MCF 10A (cell line): ENCODE data around the gene BBS5. TPM values are rescaled to one million over a fixed set of nuclear protein-coding genes. Genes with fewer than 3 reads are reported as not detected.
"Not testable (repeated sequence)": the region's sequence is repeated elsewhere in the genome, so short reads cannot be mapped to it uniquely, and the experiment has no call there.

Experiments used
- BruUV-seq: library from RNA; stranded (reverse); fragments of 400-500 nt; replicated peaks from 2 replicates; lab custom pipeline; 2021; lab: Mats Ljungman, UMichigan
- CTCF ChIA-PET: fragments of 300-600 bp; sonication (Branson Sonifier 250); formaldehyde crosslinking; extraction: SDS; loops from one replicate; lab custom pipeline; 2021; ENCODE audit warnings: antibody characterized with exemption, inconsistent platforms; lab: Yijun Ruan, JAX
- POLR2A ChIA-PET: fragments of 300-600, 350-650 bp; sonication (Branson Sonifier 250); formaldehyde crosslinking; extraction: SDS; loops from one replicate; lab custom pipeline; 2020; ENCODE audit warnings: antibody characterized with exemption, inconsistent platforms; lab: Yijun Ruan, JAX
- DNase-seq: peaks from one replicate; pipeline ENCODE4 v3.0.0-alpha.2; 2018; ENCODE audit not compliant: unreplicated experiment
- H3K27ac Mint-ChIP-seq: one replicate; pipeline ENCODE4 v1.8.0; 2022; ENCODE audit warnings: mild to moderate bottlenecking, low read depth, mixed read lengths; ENCODE audit not compliant: unreplicated experiment
- H3K27me3 Mint-ChIP-seq: one replicate; pipeline ENCODE4 v1.8.0; 2022; ENCODE audit warnings: mixed read lengths; ENCODE audit not compliant: insufficient read depth, unreplicated experiment
- H3K36me3 Mint-ChIP-seq: one replicate; pipeline ENCODE4 v1.8.0; 2022; ENCODE audit warnings: mild to moderate bottlenecking, moderate library complexity, mixed read lengths; ENCODE audit not compliant: insufficient read depth, unreplicated experiment
- H3K4me1 Mint-ChIP-seq: one replicate; pipeline ENCODE4 v1.8.0; 2022; ENCODE audit warnings: mixed read lengths; ENCODE audit not compliant: insufficient read depth, unreplicated experiment
- H3K4me3 Mint-ChIP-seq: one replicate; pipeline ENCODE4 v1.8.0; 2022; ENCODE audit warnings: mild to moderate bottlenecking, moderate library complexity, mixed read lengths; ENCODE audit not compliant: unreplicated experiment
- H3K9me3 Mint-ChIP-seq: one replicate; pipeline ENCODE4 v1.8.0; 2022; ENCODE audit warnings: mixed read lengths; ENCODE audit not compliant: unreplicated experiment
- CTCF ChIP-seq: fragments of 200-600 bp; IDR thresholded peaks from one replicate; pipeline ENCODE4 v1.8.0; 2022; ENCODE audit warnings: antibody characterized with exemption, mild to moderate bottlenecking; ENCODE audit not compliant: unreplicated experiment
- intact Hi-C: fragments of 100-400 bp; cut with micrococcal nuclease; formaldehyde crosslinking; loops from 2 replicates; pipeline ENCODE4 v1.14.1; 2022
- total RNA-seq: library from RNA; stranded (reverse); gene quantifications from 2 replicates; pipeline ENCODE4 v1.2.3, GENCODE V29; 2022

The BBS5 gene
- total RNA-seq, 1 experiment from 2014 or later: 9.0 TPM

DNA sequence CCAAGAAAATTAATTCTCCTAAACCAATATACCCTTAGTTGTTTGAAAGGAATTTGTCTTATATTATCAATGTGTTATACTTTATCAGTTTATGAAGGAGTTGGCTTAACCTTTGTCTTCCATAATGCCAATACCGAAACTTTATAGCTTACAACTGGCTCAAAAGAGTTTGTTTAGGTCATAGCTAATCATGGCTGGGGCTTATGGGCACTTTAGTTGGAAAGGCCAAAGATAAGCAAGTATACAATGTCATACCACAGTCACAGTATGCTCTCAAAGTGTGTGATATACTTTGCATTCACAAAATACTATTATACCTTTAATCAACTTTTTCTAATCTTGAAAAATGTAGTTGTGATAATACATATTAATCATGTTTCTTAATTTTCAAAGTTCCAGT, 32.5 kb downstream of the BBS5 start:
- no peaks in the 10 kb centered on the region for H3K27me3 Mint-ChIP-seq
- H3K4me3 Mint-ChIP-seq: no peak overlapping the region
- H3K9me3 Mint-ChIP-seq: no peaks in the 10 kb centered on the region
- peaks cover 8% of the 10 kb centered on the region for H3K36me3 Mint-ChIP-seq
- BruUV-seq: no TSS peak
- ChIA-PET POLR2A (interaction anchor here (0.6 to 1.0 kb wide), 2 partner anchors 9 to 59 kb away, joined by 3 read pairs; no protein-coding TSS in a partner anchor), CTCF (interaction anchor here (0.8 kb wide), 1 partner anchor 31 kb away, joined by 9 read pairs; no protein-coding TSS in a partner anchor)
- intact Hi-C loops: no loop called here
- H3K4me1 Mint-ChIP-seq: peaks cover 19% of the 10 kb centered on the region
- DNase-seq: no peak
- TF ChIP-seq CTCF: no peak
- no peak overlapping the region for H3K27ac Mint-ChIP-seq

GRCh38 chr2:169512525-169512924, 33.2 kb downstream of the BBS5 start:
- Mint-ChIP-seq H3K27ac (no peak overlapping the region), H3K4me3 (no peak overlapping the region), H3K4me1 (peaks cover 14% of the 10 kb centered on the region), H3K36me3 (peaks cover 8% of the 10 kb centered on the region), H3K9me3 (no peaks in the 10 kb centered on the region), H3K27me3 (no peaks in the 10 kb centered on the region)
- intact Hi-C loops: no loop called here
- no TSS peak for BruUV-seq
- ChIA-PET CTCF (interaction anchor here (0.8 kb wide), 1 partner anchor 32 kb away, joined by 9 read pairs; no protein-coding TSS in a partner anchor), POLR2A (no interaction called here)
- TF ChIP-seq CTCF: no peak
- DNase-seq: no peak

- CTCF ChIA-PET: no interaction called here
- peaks cover 9% of the 10 kb centered on the region for H3K4me1 Mint-ChIP-seq
- BruUV-seq: no TSS peak
These were observed 33.8 kb downstream of the BBS5 start for GRCh38 chr2:169513094-169513493.

GRCh38 chr2:169513926-169514325, 34.6 kb downstream of the BBS5 start:
- Mint-ChIP-seq H3K36me3 (peaks cover 8% of the 10 kb centered on the region), H3K27me3 (no peaks in the 10 kb centered on the region), H3K4me1 (peaks cover 8% of the 10 kb centered on the region), H3K9me3 (no peaks in the 10 kb centered on the region), H3K4me3 (no peak overlapping the region), H3K27ac (no peak overlapping the region)
- no peak for DNase-seq
- CTCF ChIA-PET: interaction anchor here (0.6 to 0.7 kb wide), 2 partner anchors 542 to 766 kb away, joined by 3 to 4 read pairs; no protein-coding TSS in a partner anchor
- no TSS peak for BruUV-seq
- no peak for TF ChIP-seq CTCF
- POLR2A ChIA-PET: interaction anchor here (1.5 kb wide), 1 partner anchor 10 kb away, joined by 3 read pairs; no protein-coding TSS in a partner anchor
- intact Hi-C loops: no loop called here

More at GRCh38 chr2:169513094-169513493, 33.8 kb downstream of the BBS5 start:
- no peak overlapping the region for H3K27ac Mint-ChIP-seq
- H3K9me3 Mint-ChIP-seq: no peaks in the 10 kb centered on the region
- H3K27me3 Mint-ChIP-seq: no peaks in the 10 kb centered on the region
- H3K36me3 Mint-ChIP-seq: peaks cover 8% of the 10 kb centered on the region
- POLR2A ChIA-PET: interaction anchor here (1.5 kb wide), 1 partner anchor 10 kb away, joined by 3 read pairs; no protein-coding TSS in a partner anchor
- DNase-seq: no peak
- no peak for TF ChIP-seq CTCF
- intact Hi-C loops: no loop called here
- H3K4me3 Mint-ChIP-seq: no peak overlapping the region

GRCh38 chr2:169514758-169515157, 35.5 kb downstream of the BBS5 start:
- H3K36me3 Mint-ChIP-seq, H3K27ac Mint-ChIP-seq, H3K27me3 Mint-ChIP-seq, CTCF ChIA-PET, H3K4me1 Mint-ChIP-seq, H3K4me3 Mint-ChIP-seq, intact Hi-C loops, DNase-seq, H3K9me3 Mint-ChIP-seq, BruUV-seq: not testable (repeated sequence)
- POLR2A ChIA-PET: interaction anchor here (1.5 kb wide), 1 partner anchor 9 kb away, joined by 3 read pairs; no protein-coding TSS in a partner anchor

DNA sequence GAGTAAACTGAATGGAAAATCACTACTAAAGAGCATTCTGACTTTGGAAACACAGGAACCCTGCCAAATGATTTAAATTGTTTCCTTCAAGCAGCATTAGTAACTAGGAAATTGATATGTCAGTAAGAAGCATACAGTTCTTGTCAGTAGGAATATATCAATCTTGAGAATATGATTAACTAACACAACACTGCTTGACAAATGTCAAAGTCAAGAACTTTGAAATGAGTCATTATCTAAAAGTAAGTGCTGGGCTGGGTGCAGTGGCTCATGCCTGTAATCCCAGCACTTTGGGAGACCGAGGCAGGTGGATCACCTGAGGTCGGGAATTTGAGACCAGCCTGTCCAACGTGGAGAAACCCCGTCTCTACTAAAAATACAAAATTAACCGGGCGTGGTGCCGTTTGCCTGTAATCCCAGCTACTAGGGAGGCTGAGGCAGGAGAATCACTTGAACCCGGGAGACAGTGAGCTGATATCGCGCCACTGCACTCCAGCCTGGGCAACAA, 37.2 kb downstream of the BBS5 start:
- intact Hi-C loops, H3K9me3 Mint-ChIP-seq: not testable (repeated sequence)
- POLR2A ChIA-PET: interaction anchor here (0.6 kb wide), 1 partner anchor 1617 kb away, joined by 3 read pairs; no protein-coding TSS in a partner anchor

More for the DNA sequence above, 37.2 kb downstream of the BBS5 start:
- H3K4me3 Mint-ChIP-seq, H3K27ac Mint-ChIP-seq, H3K27me3 Mint-ChIP-seq, CTCF ChIA-PET, H3K4me1 Mint-ChIP-seq, BruUV-seq, DNase-seq: not testable (repeated sequence)
- H3K36me3 Mint-ChIP-seq: peaks cover 11% of the 10 kb centered on the region
